ENCODE results near the gene CD300LB.

The CD300LB gene

GRCh38 chr17:74547736-74548135 lies 16.5 kb upstream of the CD300LB start:
- DNase-seq, result no peak

- no peak for DNase-seq
These were observed 16.0 kb upstream of the CD300LB start for GRCh38 chr17:74547264-74547663.

DNA sequence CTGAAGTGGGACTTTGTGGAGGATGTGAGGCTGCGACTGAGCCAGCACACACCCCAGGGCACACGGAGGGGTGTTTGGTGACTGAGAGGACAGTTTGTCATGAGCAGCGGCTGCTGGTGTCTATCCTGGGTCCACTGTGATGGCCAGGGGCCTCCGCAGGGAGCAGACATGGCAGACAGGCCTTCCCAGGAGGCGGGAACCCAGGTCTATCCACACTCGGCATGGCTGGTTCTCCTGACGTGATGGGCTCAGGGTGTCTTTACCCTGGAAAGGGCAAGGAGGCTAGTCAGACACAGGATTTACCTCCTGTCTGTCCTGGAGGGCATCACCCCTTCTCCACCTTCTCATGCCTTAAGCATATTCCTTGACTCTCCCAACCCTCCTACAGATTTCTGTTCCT lies 15.3 kb upstream of the CD300LB start:
- DNase-seq, result no peak

DNA sequence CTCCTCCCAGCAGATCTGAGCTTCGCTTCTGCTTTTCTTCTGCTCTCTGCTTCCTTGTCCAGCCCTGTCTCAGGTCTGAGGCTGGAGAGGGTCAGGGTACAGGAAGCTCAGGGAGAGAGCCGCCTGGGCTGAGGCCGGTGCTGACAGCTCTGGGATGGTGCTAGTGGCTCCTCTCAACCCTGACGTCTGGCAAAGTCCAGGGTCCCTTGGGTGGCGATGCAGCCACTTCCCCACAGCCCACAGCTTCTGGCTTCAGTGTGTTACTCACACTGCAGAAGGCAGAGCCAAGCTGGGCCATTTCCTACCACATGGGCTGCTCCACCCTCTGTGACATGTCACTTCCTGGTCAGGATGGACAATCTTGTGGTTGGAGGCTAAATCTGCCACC lies 14.6 kb upstream of the CD300LB start, which contains the start of gene CD300C:
TSS of gene CD300C (minus strand) at position 273 of the 388 bp plus-strand sequence. CDS start 333 bp downstream, outside the sequence.
- no peak for DNase-seq

DNA sequence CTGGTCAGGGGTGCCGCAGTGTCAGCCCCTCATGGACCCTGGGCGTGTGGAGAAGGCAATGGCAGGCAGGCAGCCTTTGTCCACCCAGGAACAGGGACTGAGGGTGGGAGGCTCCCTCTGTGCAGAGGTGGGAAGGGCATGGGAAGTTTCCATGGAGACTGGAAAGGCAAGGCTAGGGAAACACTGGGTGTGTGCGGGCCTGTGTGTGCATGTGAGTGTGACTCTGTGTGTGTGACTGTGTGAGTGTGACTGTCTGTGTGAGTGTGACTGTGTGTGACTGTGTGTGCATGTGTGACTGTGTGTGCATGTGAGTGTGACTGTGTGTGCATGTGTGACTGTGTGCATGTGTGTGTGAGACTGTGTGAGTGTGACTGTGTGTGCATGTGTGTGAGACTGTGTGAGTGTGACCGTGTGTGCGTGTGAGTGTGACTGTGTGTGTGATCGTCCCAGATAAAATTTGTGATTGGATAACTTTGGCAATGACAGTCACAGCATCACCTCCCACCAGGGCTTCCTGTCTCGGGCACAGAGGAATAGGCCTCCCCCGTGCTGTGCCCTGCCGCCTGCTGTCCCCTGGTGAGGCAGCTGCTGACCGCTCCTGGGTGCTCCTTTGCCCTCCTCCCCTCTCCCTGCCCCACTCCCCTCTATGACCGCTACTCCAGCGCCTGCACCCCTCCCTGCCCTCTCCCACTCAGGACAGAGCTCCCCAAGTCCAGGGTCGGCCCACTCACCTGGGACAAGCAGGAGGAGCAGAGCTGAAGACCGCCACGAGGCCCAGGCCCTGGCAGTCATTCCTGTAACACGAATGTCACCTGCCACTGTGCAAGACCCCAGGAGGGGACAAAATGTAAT lies 13.9 kb upstream of the CD300LB start:
- DNase-seq, result no peak

DNA sequence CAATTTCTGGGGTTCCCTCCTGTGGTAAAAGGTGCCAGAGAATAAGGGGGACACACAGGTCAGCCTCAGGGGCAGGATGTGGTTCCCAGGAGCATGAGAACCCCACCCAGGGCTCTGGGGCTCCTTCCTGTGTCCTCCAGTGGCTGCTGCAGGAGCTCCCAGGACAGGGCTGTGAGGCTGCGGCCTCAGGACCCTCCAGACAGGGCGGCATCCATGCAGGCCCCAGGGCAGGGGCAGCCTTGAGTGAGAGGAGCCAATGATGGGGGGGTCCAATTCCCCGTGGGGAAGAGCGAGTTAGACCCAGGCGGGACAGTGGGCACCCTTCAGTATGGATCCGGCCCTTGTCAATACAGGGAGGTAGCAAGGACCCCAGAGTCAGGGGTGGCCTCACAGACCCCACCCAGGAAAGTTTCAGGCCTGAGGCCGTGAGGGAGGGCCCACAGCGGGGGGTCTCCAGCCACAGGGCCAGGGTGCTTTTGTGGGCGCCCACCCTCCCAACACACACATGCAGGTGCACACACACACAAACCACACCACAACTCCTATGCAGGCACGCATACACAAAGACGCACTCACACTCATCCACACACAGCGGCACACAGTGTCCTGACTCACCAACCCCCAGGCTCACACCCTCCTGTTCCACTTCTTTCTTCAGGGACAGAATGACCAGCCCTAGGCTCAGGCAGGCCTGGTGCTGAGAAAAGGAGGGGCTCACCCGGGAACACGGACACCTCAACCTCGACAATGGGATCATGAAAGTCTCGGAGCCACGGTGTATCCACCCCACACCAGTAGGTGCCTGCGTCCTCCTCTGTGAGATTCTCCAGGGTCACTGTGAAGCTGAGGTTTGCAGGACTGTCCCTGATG lies 12.9 kb upstream of the CD300LB start:
- no peak for DNase-seq

GRCh38 chr17:74543406-74543805 lies 12.1 kb upstream of the CD300LB start:
- DNase-seq, result no peak

DNA sequence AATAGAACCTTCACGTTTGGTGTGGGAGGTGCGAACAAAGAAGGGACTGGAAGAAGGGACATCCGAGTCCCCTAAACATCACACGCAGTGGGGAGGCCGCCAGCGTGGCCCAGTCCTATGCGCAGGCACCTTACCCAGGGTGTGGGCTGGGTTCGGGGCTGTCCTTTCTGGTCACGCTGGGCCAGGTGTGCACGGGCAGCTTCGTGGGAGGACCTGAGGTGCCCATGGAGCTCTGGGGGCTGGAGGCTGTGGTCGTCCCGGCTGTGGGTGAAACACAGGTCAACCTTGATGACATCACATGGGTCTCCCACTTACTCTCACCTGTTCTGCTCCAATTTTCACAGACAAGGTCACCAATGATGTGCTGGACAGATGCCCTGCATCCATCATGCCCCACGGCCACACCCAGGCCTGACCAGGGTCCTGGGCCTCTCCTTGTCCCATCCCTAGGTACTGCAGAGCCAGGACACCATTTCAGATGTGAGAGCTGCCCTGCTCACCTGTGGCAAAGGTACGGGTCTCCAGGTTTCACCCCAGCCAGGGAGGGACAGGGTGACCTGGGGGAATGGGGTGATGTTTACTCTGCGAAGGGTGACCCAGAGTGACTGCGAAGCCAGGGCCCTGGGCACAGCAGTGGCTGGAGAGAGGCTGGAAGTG lies 11.6 kb upstream of the CD300LB start:
- DNase-seq, result no peak

GRCh38 chr17:74542166-74542565 lies 10.9 kb upstream of the CD300LB start:
- peak; percentile 2 for DNase-seq

DNA sequence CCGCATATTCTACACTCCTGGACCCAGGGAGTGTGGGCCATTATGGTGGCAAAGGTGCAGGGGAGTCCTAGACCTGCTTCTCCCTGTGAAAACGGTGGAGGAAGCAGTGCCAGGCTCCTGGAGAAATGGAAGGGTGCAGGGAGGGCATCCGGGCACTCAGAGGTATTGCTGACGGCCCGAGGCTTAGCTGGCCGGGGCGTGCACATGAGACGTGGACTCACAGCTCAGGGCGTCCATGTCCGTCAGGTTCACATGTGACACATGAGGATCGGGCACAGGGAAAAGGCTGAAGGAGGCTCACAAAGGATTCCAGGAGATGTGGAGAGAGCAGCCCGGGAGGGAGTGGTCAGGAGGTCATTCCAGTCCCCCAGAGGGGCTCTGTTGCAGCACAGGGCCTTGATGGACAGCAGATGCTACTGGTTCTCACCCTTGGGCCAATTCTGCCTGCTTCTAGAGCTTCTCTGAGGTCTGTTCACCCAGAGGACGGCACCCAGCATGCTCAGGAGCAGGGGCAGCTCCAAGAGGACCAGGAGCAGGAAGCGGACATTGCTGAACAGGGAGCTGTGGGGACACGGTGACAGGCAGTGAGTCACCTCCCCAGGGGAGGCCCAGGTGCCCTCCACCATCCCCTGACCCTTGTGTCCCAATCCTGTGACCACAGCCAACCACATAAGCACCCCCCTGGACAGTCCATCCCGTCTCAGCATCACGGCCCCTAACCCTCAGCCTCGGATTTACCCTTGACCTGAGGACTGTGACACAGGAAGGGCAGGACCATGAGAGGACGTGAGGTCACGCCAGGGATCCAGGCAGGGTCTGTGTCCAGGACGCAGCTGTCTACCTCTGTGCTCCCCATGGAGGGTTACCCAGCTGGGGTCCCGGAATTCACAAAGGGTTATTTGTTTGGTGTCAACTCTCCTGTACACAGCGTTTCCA lies 10.2 kb upstream of the CD300LB start:
- peak; percentile 44 for DNase-seq

DNA sequence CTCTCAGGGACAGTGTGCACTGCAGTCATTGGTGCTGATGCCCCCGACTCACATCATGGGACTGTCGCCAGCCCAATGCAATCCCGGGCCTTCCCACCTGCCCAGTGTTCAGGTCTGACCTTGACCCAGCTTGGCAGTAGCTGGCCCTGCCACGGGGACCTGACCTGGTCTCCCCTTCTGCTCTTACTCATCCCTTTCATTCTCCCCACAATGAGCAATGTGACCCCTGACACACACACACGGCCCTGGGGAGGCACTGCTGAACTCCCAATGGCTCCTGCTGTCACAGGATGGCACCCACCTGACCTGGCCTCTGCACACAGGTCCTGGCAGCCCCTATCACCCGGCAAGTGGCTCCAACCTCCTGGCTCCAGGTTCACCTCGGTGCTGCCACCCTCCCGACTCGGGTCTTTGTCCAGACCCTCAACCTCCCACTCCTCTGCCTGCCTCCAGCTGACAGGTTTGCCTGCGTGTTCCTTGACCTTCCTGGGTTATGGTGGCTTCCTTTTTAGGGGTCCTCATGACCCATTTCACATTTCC lies 8.1 kb upstream of the CD300LB start:
- DNase-seq, result no peak

DNA sequence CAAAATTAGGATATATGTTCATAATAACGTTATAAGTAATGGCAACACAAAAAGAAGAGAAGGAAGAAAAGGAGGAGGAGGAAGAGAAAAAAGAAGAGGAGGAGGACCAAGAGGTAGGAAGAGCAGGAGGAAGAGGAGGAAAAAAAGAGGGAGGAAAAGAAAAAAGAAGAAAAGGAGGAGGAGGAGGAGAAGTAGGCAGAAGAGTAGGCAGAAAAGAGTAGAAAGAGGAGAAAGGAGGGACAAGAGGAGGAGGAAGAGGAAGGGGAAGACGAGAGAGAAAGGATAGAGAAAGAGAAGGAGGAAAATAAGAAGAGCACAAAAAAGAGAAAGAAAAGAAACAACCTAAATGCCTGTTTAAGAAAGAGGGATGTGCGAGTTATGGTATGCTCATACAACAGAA lies 5.6 kb upstream of the CD300LB start:
- no peak for DNase-seq

- DNase-seq, result peak; percentile 12
These were observed 840 bp upstream of the CD300LB start for GRCh38 chr17:74532115-74532514.

DNA sequence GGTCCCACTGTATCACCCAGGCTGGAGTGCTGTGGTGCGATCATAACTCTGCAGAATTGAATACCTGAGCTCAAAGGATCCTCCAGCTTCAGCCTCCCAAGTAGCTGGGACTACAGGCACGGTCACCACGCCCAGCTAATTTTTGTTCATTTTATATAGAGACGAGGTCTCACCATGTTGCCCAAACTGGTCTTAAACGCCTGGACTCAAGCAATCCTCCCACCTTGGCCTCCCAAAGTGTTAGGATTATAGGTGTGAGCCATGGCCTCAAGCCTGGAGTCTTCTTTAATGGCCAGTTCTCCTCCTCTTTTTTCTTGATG lies 484 bp downstream of the CD300LB start:
- DNase-seq, result no peak

GRCh38 chr17:74529243-74529642 lies 2.0 kb downstream of the CD300LB start:
- no peak for DNase-seq

DNA sequence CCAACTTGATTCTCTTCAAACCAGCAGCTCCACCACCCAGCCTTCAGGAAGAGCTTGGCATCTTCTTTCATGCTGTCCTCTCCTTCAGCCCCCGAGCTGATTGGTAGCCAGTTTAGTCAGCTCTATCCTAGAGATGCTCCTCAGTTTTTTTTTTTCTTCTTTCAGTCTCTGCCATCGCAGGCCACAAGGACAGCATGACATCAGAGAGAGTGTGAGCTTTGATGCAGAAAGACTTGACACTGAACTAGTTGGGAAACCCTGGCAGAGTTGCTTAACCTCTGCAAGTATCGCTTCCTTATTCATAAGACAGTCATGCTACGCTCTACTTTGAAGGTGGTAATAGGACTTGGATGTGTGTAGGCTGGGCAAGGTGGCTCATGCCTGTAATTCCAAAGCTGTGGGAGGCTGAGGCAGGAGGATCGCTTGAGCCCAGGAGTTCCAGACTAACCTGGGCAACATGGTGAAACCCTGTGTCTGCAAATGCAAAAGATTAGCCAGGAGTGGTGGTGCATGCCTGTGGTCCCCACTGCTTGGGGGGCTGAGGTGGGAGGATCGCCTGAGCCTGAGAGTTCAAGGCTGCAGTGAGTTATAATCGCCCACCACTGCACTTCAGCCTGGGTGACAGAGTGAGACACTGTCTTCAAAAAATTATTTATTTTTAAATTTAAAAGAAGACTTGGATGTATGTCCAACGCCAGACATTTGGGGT lies 2.6 kb downstream of the CD300LB start:
- no peak for DNase-seq

- peak; percentile 1 for DNase-seq
These were observed 3.5 kb downstream of the CD300LB start for GRCh38 chr17:74527756-74528155.

DNA sequence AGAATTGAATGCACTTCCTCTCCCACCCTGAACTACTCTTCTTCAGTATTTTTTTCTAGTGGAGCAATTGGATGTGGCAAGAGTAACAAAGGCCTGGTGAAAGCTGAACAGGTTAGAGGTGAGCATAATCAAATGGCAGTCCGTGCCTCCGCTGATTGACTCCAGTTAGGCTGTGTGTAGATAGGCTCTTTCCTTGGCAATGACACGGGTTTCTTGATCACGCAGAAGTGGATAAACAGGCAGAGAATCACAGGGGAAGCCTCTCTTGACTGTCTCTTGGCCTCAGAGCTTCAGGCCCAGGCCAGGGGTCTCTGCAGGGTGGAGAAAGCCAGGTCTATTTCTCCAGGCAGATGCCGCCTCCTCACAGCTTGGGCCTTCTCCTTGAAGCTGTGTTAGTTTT lies 4.2 kb downstream of the CD300LB start:
- peak; percentile 19 for DNase-seq

DNA sequence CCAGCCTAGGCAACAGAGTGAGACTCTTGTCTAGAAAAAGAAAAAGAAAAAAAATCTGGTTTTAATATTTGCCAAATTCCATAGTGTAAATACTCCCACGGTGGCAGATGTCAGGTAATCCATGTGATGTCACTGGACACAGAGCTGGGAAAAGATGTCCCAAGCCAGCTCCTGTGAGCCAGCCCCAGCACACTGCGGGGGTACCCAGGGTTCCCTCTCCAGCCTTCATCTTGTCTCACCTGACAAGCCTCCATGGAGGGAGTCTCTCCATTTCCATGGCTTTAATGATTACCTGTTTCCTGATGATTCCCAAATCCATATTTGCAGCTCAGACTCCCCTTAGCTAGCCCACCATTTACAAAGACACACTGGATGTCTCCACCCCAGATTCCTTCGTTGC lies 4.6 kb downstream of the CD300LB start:
- peak; percentile 21 for DNase-seq

- peak; percentile 12 for DNase-seq
These were observed 5.4 kb downstream of the CD300LB start for GRCh38 chr17:74525781-74526288.

GRCh38 chr17:74525465-74525725 lies 5.9 kb downstream of the CD300LB start:
- no peak for DNase-seq

Data from activated effector memory CD4-positive, alpha-beta T cell treated with anti-CD3 and anti-CD28 coated beads, Interleukin-2, amount 50 U/mL, for 16 hours (primary cell).